HCEC 1CT (cell line): ENCODE data around the gene LRP1.

Experiments used
- DNase-seq: peaks from one replicate; pipeline ENCODE4 v3.0.0-alpha.2; 2017

LRP1 gene

GRCh38 chr12:57215668-57216013 is 87.4 kb downstream of the LRP1 start:
- DNase-seq, result no peak

GRCh38 chr12:57216014-57216911 is 88.0 kb downstream of the LRP1 start, which contains the start of gene NXPH4:
Gene NXPH4 (plus strand): TSS chr12:57216794. CDS start chr12:57216970, 176 bp downstream.
- no peak for DNase-seq

DNA sequence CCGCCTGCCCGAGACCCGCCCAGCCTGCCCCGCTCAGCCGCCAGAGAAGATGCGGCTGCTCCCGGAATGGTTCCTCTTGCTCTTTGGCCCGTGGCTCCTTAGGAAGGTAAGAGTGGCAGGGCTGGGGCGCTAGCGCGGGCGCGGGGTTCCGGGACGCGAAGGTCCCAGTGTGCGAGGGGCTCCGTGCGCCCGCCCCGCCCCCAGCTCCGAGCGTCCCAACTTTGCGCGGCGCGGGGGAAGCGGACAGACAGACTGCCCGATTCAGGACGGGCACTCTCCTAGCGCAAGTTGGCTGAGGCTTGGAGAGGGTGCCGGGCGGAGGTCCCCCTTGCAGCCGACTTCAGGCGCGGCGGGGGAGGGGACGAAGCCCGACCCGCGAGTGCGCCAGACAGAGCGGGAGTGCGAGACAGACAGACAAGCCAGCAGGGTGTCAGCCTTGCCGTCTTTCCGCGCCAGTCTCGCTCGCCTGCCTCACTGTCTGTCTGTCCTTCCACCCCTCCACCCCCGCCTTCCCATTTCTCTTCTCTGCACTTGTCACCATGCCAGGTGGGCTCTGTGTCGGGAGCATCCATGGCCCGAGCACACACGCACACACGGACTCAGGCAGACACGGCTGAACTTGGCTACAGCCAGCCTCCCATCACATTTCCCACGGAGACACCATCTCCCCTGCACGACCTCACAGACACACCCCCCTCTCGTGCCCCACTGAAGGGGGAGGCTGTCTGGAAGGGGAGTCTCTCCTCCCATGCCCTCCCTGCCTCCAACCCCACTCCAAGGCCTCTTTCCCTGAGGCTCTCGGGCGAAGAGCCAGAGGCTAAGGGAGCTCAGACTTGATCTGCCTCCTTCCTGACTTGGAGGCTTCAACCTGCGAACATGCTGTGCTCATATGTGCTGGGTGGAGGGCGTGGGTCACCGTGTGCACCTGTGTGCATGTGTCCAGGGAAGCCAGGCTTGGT is 88.9 kb downstream of the LRP1 start:
- DNase-seq, result no peak

GRCh38 chr12:57218030-57218853 is 90.0 kb downstream of the LRP1 start:
- DNase-seq, result no peak

DNA sequence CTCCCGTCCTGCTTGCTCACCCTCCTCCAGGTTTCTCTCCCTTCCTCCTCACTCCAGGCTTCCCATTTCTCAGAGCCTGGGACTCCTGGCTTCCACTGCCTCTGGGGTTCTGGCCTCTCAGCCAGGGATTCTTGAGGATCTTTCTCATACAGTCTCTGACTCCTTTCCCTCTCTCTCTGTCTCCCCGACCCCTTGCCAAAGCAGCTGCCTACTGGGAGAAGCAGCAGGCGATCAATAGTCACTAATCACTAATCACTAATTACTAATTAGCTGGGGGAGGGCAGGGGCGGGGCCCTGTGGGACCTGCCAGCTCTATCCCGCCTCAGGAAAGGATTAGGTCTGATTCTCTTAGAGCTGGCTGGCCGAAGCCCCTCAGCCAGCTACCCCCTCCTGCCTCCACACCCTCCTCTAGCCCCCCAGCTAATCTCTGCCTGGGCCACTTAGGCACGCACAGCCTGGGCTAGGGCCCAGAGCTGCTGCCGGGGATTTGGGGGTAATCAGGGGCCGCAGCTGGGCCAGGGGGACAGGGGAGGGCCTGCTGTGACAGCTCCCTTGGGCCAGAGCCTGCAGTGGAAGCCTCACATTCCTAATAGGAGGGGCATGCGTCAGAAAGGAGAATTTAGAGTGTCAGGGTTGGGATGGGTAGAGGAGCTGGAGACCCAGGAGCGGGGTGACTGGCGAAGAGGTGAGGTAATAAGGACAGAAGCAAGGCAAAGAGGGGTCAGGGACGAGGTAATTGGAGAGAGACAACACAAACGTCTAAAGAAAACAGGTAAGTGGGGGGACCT is 91.1 kb downstream of the LRP1 start:
- DNase-seq, result no peak

- no peak for DNase-seq
These were observed 91.9 kb downstream of the LRP1 start for GRCh38 chr12:57219993-57220754.

- no peak for DNase-seq
These were observed 92.5 kb downstream of the LRP1 start for GRCh38 chr12:57220770-57221168.

DNA sequence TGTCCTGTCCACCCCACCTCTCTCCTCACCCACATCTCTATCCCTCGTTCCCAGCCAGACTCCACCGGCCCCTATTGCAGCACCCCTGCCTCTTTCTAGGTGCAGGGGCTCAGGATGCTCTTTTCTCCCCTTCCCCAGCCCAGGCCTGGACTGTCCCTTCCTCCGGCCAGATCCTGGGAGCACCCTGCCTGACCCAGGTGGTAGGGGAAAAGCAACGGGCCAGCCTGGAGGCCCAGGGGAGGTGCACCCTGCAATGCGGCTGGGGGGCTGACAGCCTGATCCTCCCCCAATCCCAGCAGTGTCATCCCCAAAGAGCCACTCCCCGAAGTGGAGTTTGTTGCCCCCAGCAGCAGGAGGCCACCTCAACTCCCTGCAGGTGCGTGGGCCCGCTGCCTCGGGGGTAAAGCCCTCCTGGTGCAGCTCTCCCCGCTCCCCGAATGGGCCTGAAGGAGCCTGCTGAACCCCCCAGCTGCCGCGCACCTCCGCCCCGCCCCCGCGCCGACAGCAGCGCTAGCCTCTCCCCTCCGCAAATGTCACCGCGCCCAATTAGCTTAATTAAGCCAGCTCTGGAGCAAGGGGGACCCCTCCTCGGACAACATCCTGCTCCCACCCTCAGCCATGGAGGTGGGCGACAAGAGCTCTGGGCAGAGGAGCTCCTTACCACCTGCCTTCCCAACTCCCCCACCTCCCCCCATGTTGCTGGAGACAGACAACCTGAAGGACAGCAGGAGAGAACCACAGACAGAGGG is 93.1 kb downstream of the LRP1 start:
- DNase-seq, result no peak

- DNase-seq, result no peak
These were observed 94.3 kb downstream of the LRP1 start for GRCh38 chr12:57222286-57223190.

DNA sequence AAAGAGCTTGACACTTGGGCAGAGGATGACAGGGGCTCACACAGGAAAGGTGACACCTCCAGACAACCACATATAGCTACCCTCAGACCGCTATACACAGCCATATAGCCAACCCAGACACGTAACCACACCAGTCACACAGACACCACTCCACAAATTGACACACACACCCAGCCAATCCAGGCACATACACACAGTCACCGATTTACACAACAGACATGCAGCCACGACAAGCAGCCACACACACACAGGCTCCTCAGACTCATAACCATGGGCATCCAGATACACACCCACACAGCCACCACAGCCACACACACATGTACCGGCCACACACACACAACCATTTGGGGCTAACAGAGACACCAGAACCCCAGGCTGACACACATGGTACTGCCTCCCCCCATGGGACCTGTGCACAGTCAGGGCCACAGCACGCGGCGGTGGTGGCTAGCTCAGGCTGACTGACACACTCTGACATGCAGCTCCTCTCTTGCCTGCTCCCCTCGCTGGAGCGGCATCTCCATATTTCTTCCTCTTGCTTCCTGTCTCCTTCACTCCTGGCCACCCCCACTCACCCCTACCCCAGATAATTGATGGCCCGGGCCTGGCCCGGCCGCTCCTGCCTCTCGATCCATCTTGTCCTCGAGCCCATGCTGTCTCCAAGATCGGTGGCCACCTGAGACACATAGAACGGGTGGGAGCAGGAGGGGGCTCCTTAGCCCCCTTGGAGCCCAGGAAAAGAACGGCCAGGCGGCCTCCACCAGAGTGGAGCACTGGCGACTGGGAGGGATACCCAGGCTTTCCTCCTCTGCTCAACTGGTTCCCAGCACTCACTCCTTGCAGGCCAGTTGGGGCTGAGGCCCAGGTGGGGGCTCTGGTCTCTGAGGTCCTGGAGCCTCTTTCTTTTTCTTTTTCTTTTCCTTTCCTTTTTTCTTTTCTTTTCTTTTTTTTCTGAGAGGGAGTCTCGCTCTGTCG is 95.2 kb downstream of the LRP1 start:
- DNase-seq, result no peak

DNA sequence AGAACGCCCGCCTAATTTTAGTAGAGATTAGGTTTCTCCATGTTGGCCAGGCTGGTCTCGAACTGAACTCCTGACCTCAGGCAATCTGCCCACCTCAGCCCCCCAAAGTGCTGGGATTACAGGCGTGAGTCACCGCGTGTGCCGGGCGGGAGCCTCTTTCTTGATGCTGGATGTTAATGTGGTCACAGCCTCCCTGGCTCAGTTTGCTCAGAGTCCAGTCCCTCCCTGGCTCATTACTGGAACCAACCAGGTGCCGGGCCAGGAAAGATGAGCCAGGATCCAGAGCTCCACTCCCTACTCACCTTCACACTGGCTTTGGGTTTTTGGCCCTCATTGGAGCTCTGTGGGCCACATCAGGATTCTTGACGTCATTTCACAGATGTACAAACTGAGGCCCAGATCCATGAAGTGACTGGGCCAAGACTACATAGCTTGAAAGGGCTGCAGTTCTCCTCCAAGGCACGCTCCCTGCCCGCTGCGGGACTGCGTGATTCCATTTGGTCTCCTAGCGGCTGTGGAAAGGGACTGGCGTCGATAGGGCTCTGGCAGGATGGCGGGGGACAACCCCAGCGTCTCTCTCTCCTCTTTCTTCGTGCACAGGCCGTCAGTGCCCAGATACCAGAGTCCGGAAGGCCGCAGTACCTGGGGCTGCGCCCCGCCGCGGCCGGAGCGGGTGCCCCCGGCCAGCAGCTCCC is 96.1 kb downstream of the LRP1 start:
- DNase-seq, result no peak

DNA sequence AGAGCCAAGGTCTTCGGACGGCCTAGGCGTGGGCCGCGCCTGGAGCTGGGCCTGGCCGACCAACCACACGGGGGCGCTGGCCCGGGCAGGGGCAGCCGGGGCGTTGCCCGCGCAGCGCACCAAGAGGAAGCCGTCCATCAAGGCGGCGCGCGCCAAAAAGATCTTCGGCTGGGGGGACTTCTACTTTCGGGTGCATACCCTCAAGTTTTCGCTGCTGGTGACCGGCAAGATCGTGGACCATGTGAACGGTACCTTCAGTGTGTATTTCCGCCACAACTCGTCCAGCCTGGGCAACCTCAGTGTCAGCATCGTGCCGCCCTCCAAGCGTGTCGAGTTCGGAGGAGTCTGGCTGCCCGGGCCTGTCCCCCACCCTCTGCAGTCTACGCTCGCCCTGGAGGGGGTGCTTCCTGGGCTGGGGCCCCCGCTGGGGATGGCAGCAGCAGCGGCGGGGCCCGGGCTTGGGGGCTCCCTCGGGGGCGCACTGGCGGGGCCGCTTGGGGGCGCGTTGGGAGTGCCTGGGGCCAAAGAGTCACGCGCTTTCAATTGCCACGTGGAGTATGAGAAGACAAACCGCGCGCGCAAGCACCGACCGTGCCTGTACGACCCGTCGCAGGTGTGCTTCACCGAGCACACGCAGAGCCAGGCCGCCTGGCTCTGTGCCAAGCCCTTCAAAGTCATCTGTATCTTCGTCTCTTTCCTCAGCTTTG is 96.8 kb downstream of the LRP1 start:
- no peak for DNase-seq

DNA sequence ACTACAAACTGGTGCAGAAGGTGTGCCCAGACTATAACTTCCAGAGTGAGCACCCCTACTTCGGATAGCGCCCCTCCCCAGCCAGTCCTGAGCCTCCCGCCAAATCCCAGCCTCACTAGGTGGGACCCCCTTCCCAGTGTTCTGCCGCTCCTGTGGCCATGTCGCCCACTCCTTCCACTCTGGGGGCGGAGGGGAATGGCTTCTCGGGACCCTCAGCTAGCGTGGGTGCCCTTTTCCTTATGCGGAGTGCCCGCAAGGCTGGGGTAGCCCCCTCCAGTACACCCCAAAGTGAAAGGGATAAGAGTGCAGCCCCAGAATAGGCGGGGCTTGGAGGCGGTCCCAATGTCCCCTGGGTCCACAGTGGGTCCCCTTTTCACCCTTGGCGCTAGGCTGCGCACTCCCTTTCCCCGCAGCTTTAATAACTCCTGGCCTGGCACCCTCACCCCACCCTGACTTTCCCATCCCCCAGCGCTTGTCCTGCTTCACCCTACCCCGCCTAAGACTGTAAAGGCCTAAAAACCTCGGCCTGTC is 97.5 kb downstream of the LRP1 start:
- no peak for DNase-seq

- no peak for DNase-seq
These were observed 98.5 kb downstream of the LRP1 start for GRCh38 chr12:57226588-57227314.

GRCh38 chr12:57227315-57228115 is 99.2 kb downstream of the LRP1 start:
- no peak for DNase-seq
